Fibroblast of lung (primary cell): ENCODE results near the gene ATP5F1E. TPM values are rescaled to one million over a fixed set of nuclear protein-coding genes. Genes with fewer than 3 reads are reported as not detected.

Experiments
- DNase-seq, 2 donors: peaks; one replicate each; pipeline versions ENCODE4 v3.0.0 to v3.0.0-alpha.2; 2010; ENCODE audit warnings: low read depth in 2 of 2
- H2AFZ ChIP-seq: 2 replicates; pipeline ENCODE4 v1.5.1; 2012; ENCODE audit warnings: low read length, control low read depth, inconsistent platforms
- H3K27ac ChIP-seq: 2 replicates; pipeline ENCODE4 v1.5.1; 2011; ENCODE audit warnings: low read length, control low read depth; ENCODE audit not compliant: insufficient read depth
- H3K27me3 ChIP-seq: 2 replicates; pipeline ENCODE4 v1.5.1; 2011; ENCODE audit warnings: mild to moderate bottlenecking, low read length; ENCODE audit not compliant: control insufficient read depth, insufficient read depth
- H3K36me3 ChIP-seq: 2 replicates; pipeline ENCODE4 v1.5.1; 2011; ENCODE audit warnings: low read length; ENCODE audit not compliant: control insufficient read depth, insufficient read depth
- H3K4me1 ChIP-seq: 2 replicates; pipeline ENCODE4 v1.5.1; 2011; ENCODE audit warnings: low read length; ENCODE audit not compliant: control insufficient read depth, insufficient read depth; ENCODE audit errors: extremely low read depth
- H3K4me2 ChIP-seq: 2 replicates; pipeline ENCODE4 v1.5.1; 2011; ENCODE audit warnings: low read length, control low read depth; ENCODE audit not compliant: insufficient read depth; ENCODE audit errors: extremely low read depth
- H3K4me3 ChIP-seq, 4 experiments: fragments of 200-600 bp in 1 of 4; sonication (generic) in 1 of 4; replicated peaks in 1 of 4; 2 replicates each; pipeline ENCODE4 v1.5.1; 2011 to 2016; ENCODE audit warnings: low read length in 4 of 4, low read depth in 3 of 4, mild to moderate bottlenecking in 3 of 4, control low read depth in 2 of 4, inconsistent platforms in 1 of 4, mixed read lengths in 1 of 4; ENCODE audit not compliant: insufficient read depth in 1 of 4; ENCODE audit errors: control extremely low read depth in 1 of 4
- H3K79me2 ChIP-seq: 2 replicates; pipeline ENCODE4 v1.5.1; 2012; ENCODE audit warnings: mild to moderate bottlenecking, low read length, inconsistent platforms; ENCODE audit not compliant: control insufficient read depth, insufficient read depth
- H3K9ac ChIP-seq: 2 replicates; pipeline ENCODE4 v1.5.1; 2011; ENCODE audit warnings: mild to moderate bottlenecking, low read length, control low read depth; ENCODE audit not compliant: insufficient read depth
- H3K9me3 ChIP-seq: 2 replicates; pipeline ENCODE4 v1.5.1; 2012; ENCODE audit warnings: low read depth, low read length; ENCODE audit not compliant: control insufficient read depth, insufficient read depth
- H4K20me1 ChIP-seq: 2 replicates; pipeline ENCODE4 v1.5.1; 2011; ENCODE audit warnings: low read length; ENCODE audit not compliant: control insufficient read depth, insufficient read depth; ENCODE audit errors: extremely low read depth
- EZH2 ChIP-seq: IDR thresholded peaks from 2 replicates; pipeline ENCODE4 v1.5.1; 2012; ENCODE audit warnings: low read length, control low read depth, mild to moderate bottlenecking; ENCODE audit errors: missing control alignments
- polyA plus RNA-seq, 2 donors: library from polyadenylated mRNA; depleted of rRNA in 1 of 2; stranded (reverse) in 1 of 2; unstranded in 1 of 2; fragments of >200 nt; gene quantifications; 2 replicates each; pipeline ENCODE4 v1.2.1, GENCODE V29; 2011 to 2012; ENCODE audit warnings: missing spikeins in 1 of 2
- total RNA-seq: library from RNA; depleted of rRNA; stranded (reverse); fragments of >200 nt; gene quantifications from 2 replicates; pipeline ENCODE4 v1.2.1, GENCODE V29; 2014
- TF ChIP-seq, protein P1 (sequence below), 2 donors: IDR thresholded peaks in 1 of 2; conservative IDR thresholded peaks in 1 of 2; 1 replicate in 1 of 2; 2 replicates in 1 of 2; pipeline ENCODE4 v1.5.1; 2011 to 2012; ENCODE audit warnings: low read length in 2 of 2, control low read depth in 1 of 2, inconsistent platforms in 1 of 2, low read depth in 1 of 2, mild to moderate bottlenecking in 1 of 2

ATP5F1E gene
- total and polyA plus RNA-seq, 2 donors (not counting 1 experiment from before 2014, with no cell fraction given), result 37.8 to 56.5 TPM

DNA sequence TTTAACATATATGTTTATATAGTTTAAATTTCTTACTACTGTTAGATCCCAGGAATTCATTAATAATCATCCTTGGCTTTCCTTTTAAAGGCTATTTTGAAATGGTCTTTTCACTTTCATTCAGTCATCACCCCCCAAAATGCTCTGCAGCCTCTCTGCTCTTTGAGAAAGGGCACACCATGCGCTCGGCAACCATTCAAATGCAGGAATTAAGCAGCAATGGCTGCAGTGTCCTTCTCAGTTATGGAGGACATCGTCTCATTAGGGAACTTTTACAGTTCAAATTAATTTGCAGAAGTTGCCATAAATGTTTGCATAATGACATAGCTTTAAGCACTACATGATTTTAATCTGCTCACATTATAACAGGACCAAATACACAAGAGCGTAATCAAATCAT, 6.6 kb downstream of the ATP5F1E start:
- Histone ChIP-seq H3K79me2 (peaks cover 39% of the 10 kb centered on the region), H4K20me1 (peaks cover 2% of the 10 kb centered on the region), H3K27me3 (no peaks in the 10 kb centered on the region), H3K9me3 (no peaks in the 10 kb centered on the region), H2AFZ (no peak overlapping the region), H3K4me3 (no peak overlapping the region), H3K36me3 (peaks cover 5% of the 10 kb centered on the region), H3K9ac (no peak overlapping the region), H3K27ac (no peak overlapping the region), H3K4me2 (no peak overlapping the region), H3K4me1 (peaks cover 2% of the 10 kb centered on the region)
- DNase-seq, result no peak
- TF ChIP-seq, protein P1, sequence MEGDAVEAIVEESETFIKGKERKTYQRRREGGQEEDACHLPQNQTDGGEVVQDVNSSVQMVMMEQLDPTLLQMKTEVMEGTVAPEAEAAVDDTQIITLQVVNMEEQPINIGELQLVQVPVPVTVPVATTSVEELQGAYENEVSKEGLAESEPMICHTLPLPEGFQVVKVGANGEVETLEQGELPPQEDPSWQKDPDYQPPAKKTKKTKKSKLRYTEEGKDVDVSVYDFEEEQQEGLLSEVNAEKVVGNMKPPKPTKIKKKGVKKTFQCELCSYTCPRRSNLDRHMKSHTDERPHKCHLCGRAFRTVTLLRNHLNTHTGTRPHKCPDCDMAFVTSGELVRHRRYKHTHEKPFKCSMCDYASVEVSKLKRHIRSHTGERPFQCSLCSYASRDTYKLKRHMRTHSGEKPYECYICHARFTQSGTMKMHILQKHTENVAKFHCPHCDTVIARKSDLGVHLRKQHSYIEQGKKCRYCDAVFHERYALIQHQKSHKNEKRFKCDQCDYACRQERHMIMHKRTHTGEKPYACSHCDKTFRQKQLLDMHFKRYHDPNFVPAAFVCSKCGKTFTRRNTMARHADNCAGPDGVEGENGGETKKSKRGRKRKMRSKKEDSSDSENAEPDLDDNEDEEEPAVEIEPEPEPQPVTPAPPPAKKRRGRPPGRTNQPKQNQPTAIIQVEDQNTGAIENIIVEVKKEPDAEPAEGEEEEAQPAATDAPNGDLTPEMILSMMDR (conservative IDR thresholded peaks at IDR 0.05 in 1 of 2, IDR thresholded peaks at IDR 0.05 in 1 of 2; ENCODE audit: low read depth in 1 of 2, low read length in 2 of 2), result no peak
- no peak for TF ChIP-seq EZH2

DNA sequence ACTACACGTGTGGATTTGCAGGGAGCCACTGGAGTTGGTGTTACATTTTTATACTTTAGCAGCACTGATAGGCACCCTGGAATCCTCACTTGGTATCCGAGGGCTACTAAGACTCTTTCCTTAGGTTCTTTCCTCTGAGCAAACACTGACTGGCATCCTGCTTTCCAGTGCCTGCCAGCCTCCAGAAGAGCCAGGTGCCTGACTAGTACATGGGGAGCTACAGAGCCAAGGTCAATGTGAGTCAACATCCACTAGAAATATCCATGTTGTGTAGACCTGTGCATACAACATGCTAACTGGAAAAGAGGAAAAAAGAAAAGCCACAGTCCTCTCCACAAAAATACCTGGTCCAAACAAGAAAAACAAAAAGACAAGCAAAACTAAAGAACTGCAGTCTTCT, 7.0 kb downstream of the ATP5F1E start:
- Histone ChIP-seq H3K9ac (no peak overlapping the region), H3K36me3 (peaks cover 5% of the 10 kb centered on the region), H4K20me1 (peaks cover 2% of the 10 kb centered on the region), H3K27me3 (no peaks in the 10 kb centered on the region), H3K4me3 (no peak overlapping the region), H3K27ac (no peak overlapping the region), H3K79me2 (peaks cover 35% of the 10 kb centered on the region), H3K9me3 (no peaks in the 10 kb centered on the region), H3K4me1 (peaks cover 2% of the 10 kb centered on the region), H2AFZ (no peak overlapping the region), H3K4me2 (no peak overlapping the region)
- no peak for DNase-seq
- no peak for TF ChIP-seq EZH2
- TF ChIP-seq, protein P1 (conservative IDR thresholded peaks at IDR 0.05 in 1 of 2, IDR thresholded peaks at IDR 0.05 in 1 of 2; ENCODE audit: low read depth in 1 of 2, low read length in 2 of 2), result no peak

DNA sequence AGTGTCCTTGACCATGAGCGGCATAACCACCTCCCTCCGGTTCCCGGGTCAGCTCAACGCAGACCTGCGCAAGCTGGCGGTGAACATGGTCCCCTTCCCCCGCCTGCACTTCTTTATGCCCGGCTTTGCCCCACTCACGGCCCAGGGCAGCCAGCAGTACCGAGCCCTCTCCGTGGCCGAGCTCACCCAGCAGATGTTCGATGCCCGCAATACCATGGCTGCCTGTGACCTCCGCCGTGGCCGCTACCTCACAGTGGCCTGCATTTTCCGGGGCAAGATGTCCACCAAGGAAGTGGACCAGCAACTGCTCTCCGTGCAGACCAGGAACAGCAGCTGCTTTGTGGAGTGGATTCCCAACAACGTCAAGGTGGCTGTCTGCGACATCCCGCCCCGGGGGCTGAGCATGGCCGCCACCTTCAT, 8.0 kb downstream of the ATP5F1E start:
- TF ChIP-seq EZH2, result no peak
- TF ChIP-seq, protein P1 (conservative IDR thresholded peaks at IDR 0.05 in 1 of 2, IDR thresholded peaks at IDR 0.05 in 1 of 2; ENCODE audit: low read depth in 1 of 2, low read length in 2 of 2), result no peak

More for the DNA sequence above, 8.0 kb downstream of the ATP5F1E start:
- Histone ChIP-seq H3K9me3 (no peaks in the 10 kb centered on the region), H3K4me3 (no peak overlapping the region), H4K20me1 (no peaks in the 10 kb centered on the region), H3K9ac (no peak overlapping the region), H3K27me3 (no peaks in the 10 kb centered on the region), H3K36me3 (peaks cover 5% of the 10 kb centered on the region), H3K27ac (no peak overlapping the region), H3K79me2 (peaks cover 29% of the 10 kb centered on the region), H2AFZ (no peak overlapping the region), H3K4me1 (peaks cover 2% of the 10 kb centered on the region), H3K4me2 (no peak overlapping the region)
- DNase-seq, result no peak
